CD4-positive, alpha-beta T cell treated with Interleukin-1 beta for 1 hour (primary cell): Measurements from ENCODE around the gene INCA1.

ENCODE experiments used
- DNase-seq, 2 donors: peaks; one replicate each; pipeline ENCODE4 v3.0.0-alpha.2; 2020 to 2022

INCA1 gene

GRCh38 chr17:5003214-5003867, 6.0 kb upstream of the INCA1 start:
- no peak for DNase-seq

GRCh38 chr17:5002121-5002788, 4.9 kb upstream of the INCA1 start:
- no peak for DNase-seq

GRCh38 chr17:5000237-5000639, 2.9 kb upstream of the INCA1 start:
- no peak for DNase-seq

- no peak for DNase-seq
Observed at GRCh38 chr17:4999430-5000093, 2.2 kb upstream of the INCA1 start.

GRCh38 chr17:4998732-4999429, 1.6 kb upstream of the INCA1 start:
- no peak for DNase-seq

GRCh38 chr17:4998027-4998731, 857 bp upstream of the INCA1 start:
- DNase-seq, result no peak

- DNase-seq, result no peak
Observed at GRCh38 chr17:4994081-4994595, 3.2 kb downstream of the INCA1 start.

- DNase-seq, result no peak
Observed at GRCh38 chr17:4987767-4988567, 9.4 kb downstream of the INCA1 start.

GRCh38 chr17:4986951-4987766, 10.2 kb downstream of the INCA1 start, which contains the start of gene CAMTA2:
CAMTA2 (minus strand) TSS chr17:4987675; CDS start chr17:4986222, 1,453 bp downstream.
- peak; percentile 86 to 87 for DNase-seq

GRCh38 chr17:4986403-4986802, 10.9 kb downstream of the INCA1 start:
- DNase-seq, result no peak

GRCh38 chr17:4982305-4982704, 15.0 kb downstream of the INCA1 start:
- DNase-seq, result no peak

- peak; percentile 29 to 77 for DNase-seq
Observed at GRCh38 chr17:4980644-4981216, 16.6 kb downstream of the INCA1 start.

GRCh38 chr17:4978726-4979125, 18.6 kb downstream of the INCA1 start:
- no peak for DNase-seq

- DNase-seq, result no peak
Observed at GRCh38 chr17:4974115-4974670, 23.1 kb downstream of the INCA1 start.

- no peak for DNase-seq
Observed at GRCh38 chr17:4973256-4974114, 23.8 kb downstream of the INCA1 start.

GRCh38 chr17:4972752-4973151, 24.6 kb downstream of the INCA1 start:
- no peak for DNase-seq

- DNase-seq, result no peak
Observed at GRCh38 chr17:4972322-4972721, 25.0 kb downstream of the INCA1 start.

- DNase-seq, result no peak
Observed at GRCh38 chr17:4971826-4972225, 25.5 kb downstream of the INCA1 start.

- DNase-seq, result no peak
Observed at GRCh38 chr17:4970273-4970672, 27.0 kb downstream of the INCA1 start.
